Body of pancreas (tissue), 4 donors: ENCODE results near the gene IRAK1BP1.

Experiments
- POLR2A ChIP-seq, 3 donors: fragments of 450-650 bp; IDR thresholded peaks; one replicate each; pipeline ENCODE4 v1.6.1; 2016; ENCODE audit warnings: antibody characterized with exemption in 3 of 3, mild to moderate bottlenecking in 2 of 3
- TF ChIP-seq, protein P1 (sequence below), 7 experiments: fragments of 450-650 bp in 4 of 7; fragments of 200-600 bp in 3 of 7; sonication (generic) in 3 of 7; IDR thresholded peaks; one replicate each; pipeline ENCODE4 v1.5.1; 2016 to 2019; ENCODE audit warnings: antibody characterized with exemption in 7 of 7

DNA sequence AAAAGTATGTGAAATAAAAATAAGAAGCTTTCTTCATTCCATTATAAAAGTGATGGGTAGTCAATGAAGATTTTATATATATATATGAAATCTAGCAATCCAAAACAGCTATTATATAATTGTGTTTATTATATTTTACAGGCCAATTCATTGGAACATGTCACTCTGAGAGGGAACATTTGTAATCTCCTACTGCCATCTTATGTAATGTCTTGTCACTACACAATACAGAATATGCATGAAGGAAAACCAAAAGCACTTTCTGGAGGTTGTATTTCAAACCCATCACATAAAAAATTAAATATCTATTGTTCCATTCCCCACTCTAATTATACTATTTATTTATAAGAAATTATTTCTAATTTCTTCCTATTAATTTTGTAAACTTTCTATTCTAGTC lies 31.5 kb upstream of the IRAK1BP1 start:
- TF ChIP-seq, protein P1, sequence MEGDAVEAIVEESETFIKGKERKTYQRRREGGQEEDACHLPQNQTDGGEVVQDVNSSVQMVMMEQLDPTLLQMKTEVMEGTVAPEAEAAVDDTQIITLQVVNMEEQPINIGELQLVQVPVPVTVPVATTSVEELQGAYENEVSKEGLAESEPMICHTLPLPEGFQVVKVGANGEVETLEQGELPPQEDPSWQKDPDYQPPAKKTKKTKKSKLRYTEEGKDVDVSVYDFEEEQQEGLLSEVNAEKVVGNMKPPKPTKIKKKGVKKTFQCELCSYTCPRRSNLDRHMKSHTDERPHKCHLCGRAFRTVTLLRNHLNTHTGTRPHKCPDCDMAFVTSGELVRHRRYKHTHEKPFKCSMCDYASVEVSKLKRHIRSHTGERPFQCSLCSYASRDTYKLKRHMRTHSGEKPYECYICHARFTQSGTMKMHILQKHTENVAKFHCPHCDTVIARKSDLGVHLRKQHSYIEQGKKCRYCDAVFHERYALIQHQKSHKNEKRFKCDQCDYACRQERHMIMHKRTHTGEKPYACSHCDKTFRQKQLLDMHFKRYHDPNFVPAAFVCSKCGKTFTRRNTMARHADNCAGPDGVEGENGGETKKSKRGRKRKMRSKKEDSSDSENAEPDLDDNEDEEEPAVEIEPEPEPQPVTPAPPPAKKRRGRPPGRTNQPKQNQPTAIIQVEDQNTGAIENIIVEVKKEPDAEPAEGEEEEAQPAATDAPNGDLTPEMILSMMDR (IDR thresholded peaks at IDR 0.05), result peak in 2 of 7 experiments; percentile 18 to 23
- TF ChIP-seq POLR2A (IDR thresholded peaks at IDR 0.05), result no peak
